Uterus (tissue), 2 donors: ENCODE measurements around the gene JAZF1.

Experiments used
- CTCF ChIP-seq, 4 experiments: fragments of 200-600 bp in 2 of 4; fragments of 450-650 bp in 2 of 4; sonication (generic) in 2 of 4; IDR thresholded peaks; one replicate each; pipeline ENCODE4 v1.5.1; 2016 to 2019; ENCODE audit warnings: antibody characterized with exemption in 4 of 4, mild to moderate bottlenecking in 2 of 4, moderate library complexity in 1 of 4
- POLR2A ChIP-seq, 2 donors: fragments of 450-650 bp; IDR thresholded peaks; one replicate each; pipeline ENCODE4 v1.6.1; 2016; ENCODE audit warnings: antibody characterized with exemption in 2 of 2, mild to moderate bottlenecking in 1 of 2, moderate library complexity in 1 of 2

GRCh38 chr7:28219793-28220192, 39.2 kb upstream of the JAZF1 start:
- no peak for TF ChIP-seq POLR2A (IDR thresholded peaks at IDR 0.05)
- no peak for TF ChIP-seq CTCF (IDR thresholded peaks at IDR 0.05)
